Measurements from ENCODE around the gene DUSP15.
"Not testable (repeated sequence)": the region's sequence is repeated elsewhere in the genome, so short reads cannot be mapped to it uniquely, and the experiment has no call there.

The DUSP15 gene

GRCh38 chr20:31833931-31834521, 36.3 kb downstream of the DUSP15 start:
- H3K4me1 ChIP-seq (ENCODE audit: control insufficient read depth in 1 of 2, insufficient read depth in 2 of 2, low read length in 2 of 2): peaks cover 6 to 17% of the 10 kb centered on the region in 2 donors
- no peaks in the 10 kb centered on the region for H3K36me3 ChIP-seq (ENCODE audit: control insufficient read depth in 1 of 2, insufficient read depth in 2 of 2, low read length in 2 of 2)
- H3K27ac ChIP-seq (ENCODE audit: low read length): no peak overlapping the region

GRCh38 chr20:31833130-31833930, 37.0 kb downstream of the DUSP15 start:
- no peak overlapping the region for H3K27ac ChIP-seq (ENCODE audit: low read length)
- no peaks in the 10 kb centered on the region for H3K36me3 ChIP-seq (ENCODE audit: control insufficient read depth in 1 of 2, insufficient read depth in 2 of 2, low read length in 2 of 2)
- no peaks in the 10 kb centered on the region for H3K27me3 ChIP-seq (ENCODE audit: low read depth, low read length)
- H3K4me1 ChIP-seq (ENCODE audit: control insufficient read depth in 1 of 2, insufficient read depth in 2 of 2, low read length in 2 of 2): peaks cover 6 to 17% of the 10 kb centered on the region in 2 donors
- no peaks in the 10 kb centered on the region for H3K9me3 ChIP-seq (ENCODE audit: control insufficient read depth in 1 of 2, low read length in 2 of 2)
- H3K4me3 ChIP-seq (ENCODE audit: low read depth in 1 of 2, low read length in 2 of 2): no peak overlapping the region

More at GRCh38 chr20:31833931-31834521, 36.3 kb downstream of the DUSP15 start:
- H3K4me3 ChIP-seq (ENCODE audit: low read depth in 1 of 2, low read length in 2 of 2): no peak overlapping the region
- no peaks in the 10 kb centered on the region for H3K9me3 ChIP-seq (ENCODE audit: control insufficient read depth in 1 of 2, low read length in 2 of 2)
- H3K27me3 ChIP-seq (ENCODE audit: low read depth, low read length): no peaks in the 10 kb centered on the region

- no peaks in the 10 kb centered on the region for H3K9me3 ChIP-seq (ENCODE audit: control insufficient read depth in 1 of 2, low read length in 2 of 2)
- peaks cover 6 to 12% of the 10 kb centered on the region in 2 donors for H3K4me1 ChIP-seq (ENCODE audit: control insufficient read depth in 1 of 2, insufficient read depth in 2 of 2, low read length in 2 of 2)
- no peaks in the 10 kb centered on the region for H3K27me3 ChIP-seq (ENCODE audit: low read depth, low read length)
- no peaks in the 10 kb centered on the region for H3K36me3 ChIP-seq (ENCODE audit: control insufficient read depth in 1 of 2, insufficient read depth in 2 of 2, low read length in 2 of 2)
- H3K27ac ChIP-seq (ENCODE audit: low read length): no peak overlapping the region
- no peak overlapping the region for H3K4me3 ChIP-seq (ENCODE audit: low read depth in 1 of 2, low read length in 2 of 2)
These were observed 38.5 kb downstream of the DUSP15 start for GRCh38 chr20:31831771-31832306.

- Histone ChIP-seq H3K27me3 (ENCODE audit: low read depth, low read length) (no peaks in the 10 kb centered on the region), H3K36me3 (ENCODE audit: control insufficient read depth in 1 of 2, insufficient read depth in 2 of 2, low read length in 2 of 2) (no peaks in the 10 kb centered on the region)
These were observed 39.1 kb downstream of the DUSP15 start for GRCh38 chr20:31831211-31831610.

GRCh38 chr20:31830406-31830981, 39.8 kb downstream of the DUSP15 start:
- no peak overlapping the region for H3K27ac ChIP-seq (ENCODE audit: low read length)
- H3K36me3 ChIP-seq (ENCODE audit: control insufficient read depth in 1 of 2, insufficient read depth in 2 of 2, low read length in 2 of 2): no peaks in the 10 kb centered on the region
- H3K4me3 ChIP-seq (ENCODE audit: low read depth in 1 of 2, low read length in 2 of 2): no peak overlapping the region
- no peaks in the 10 kb centered on the region for H3K9me3 ChIP-seq (ENCODE audit: control insufficient read depth in 1 of 2, low read length in 2 of 2)
- H3K27me3 ChIP-seq (ENCODE audit: low read depth, low read length): no peaks in the 10 kb centered on the region
- no peaks in the 10 kb centered on the region for H3K4me1 ChIP-seq (ENCODE audit: control insufficient read depth in 1 of 2, insufficient read depth in 2 of 2, low read length in 2 of 2)

More at GRCh38 chr20:31831211-31831610, 39.1 kb downstream of the DUSP15 start:
- H3K4me3 ChIP-seq (ENCODE audit: low read depth in 1 of 2, low read length in 2 of 2): no peak overlapping the region
- H3K27ac ChIP-seq (ENCODE audit: low read length): no peak overlapping the region
- no peaks in the 10 kb centered on the region for H3K9me3 ChIP-seq (ENCODE audit: control insufficient read depth in 1 of 2, low read length in 2 of 2)
- H3K4me1 ChIP-seq (ENCODE audit: control insufficient read depth in 1 of 2, insufficient read depth in 2 of 2, low read length in 2 of 2): peaks cover 1 to 6% of the 10 kb centered on the region in 2 donors

- no peaks in the 10 kb centered on the region for H3K9me3 ChIP-seq (ENCODE audit: control insufficient read depth in 1 of 2, low read length in 2 of 2)
- H3K4me3 ChIP-seq (ENCODE audit: low read depth in 1 of 2, low read length in 2 of 2): no peak overlapping the region
- no peaks in the 10 kb centered on the region for H3K36me3 ChIP-seq (ENCODE audit: control insufficient read depth in 1 of 2, insufficient read depth in 2 of 2, low read length in 2 of 2)
- H3K4me1 ChIP-seq (ENCODE audit: control insufficient read depth in 1 of 2, insufficient read depth in 2 of 2, low read length in 2 of 2): no peaks in the 10 kb centered on the region
- H3K27me3 ChIP-seq (ENCODE audit: low read depth, low read length): no peaks in the 10 kb centered on the region
- H3K27ac ChIP-seq (ENCODE audit: low read length): no peak overlapping the region
These were observed 40.6 kb downstream of the DUSP15 start for GRCh38 chr20:31829731-31830130.

- not testable (repeated sequence) for H3K4me3 ChIP-seq (ENCODE audit: low read depth in 1 of 2, low read length in 2 of 2); H3K27ac ChIP-seq (ENCODE audit: low read length); H3K9me3 ChIP-seq (ENCODE audit: control insufficient read depth in 1 of 2, low read length in 2 of 2); H3K4me1 ChIP-seq (ENCODE audit: control insufficient read depth in 1 of 2, insufficient read depth in 2 of 2, low read length in 2 of 2); H3K36me3 ChIP-seq (ENCODE audit: control insufficient read depth in 1 of 2, insufficient read depth in 2 of 2, low read length in 2 of 2); H3K27me3 ChIP-seq (ENCODE audit: low read depth, low read length)
These were observed 42.3 kb downstream of the DUSP15 start for GRCh38 chr20:31828016-31828415.

GRCh38 chr20:31827059-31827458, 43.3 kb downstream of the DUSP15 start:
- Histone ChIP-seq H3K27me3 (ENCODE audit: low read depth, low read length) (no peaks in the 10 kb centered on the region), H3K4me3 (ENCODE audit: low read depth in 1 of 2, low read length in 2 of 2) (no peak overlapping the region), H3K4me1 (ENCODE audit: control insufficient read depth in 1 of 2, insufficient read depth in 2 of 2, low read length in 2 of 2) (peaks cover 0 to 11% of the 10 kb centered on the region in 2 donors), H3K36me3 (ENCODE audit: control insufficient read depth in 1 of 2, insufficient read depth in 2 of 2, low read length in 2 of 2) (no peaks in the 10 kb centered on the region), H3K9me3 (ENCODE audit: control insufficient read depth in 1 of 2, low read length in 2 of 2) (no peaks in the 10 kb centered on the region), H3K27ac (ENCODE audit: low read length) (no peak overlapping the region)

- Histone ChIP-seq H3K27ac (ENCODE audit: low read length) (no peak overlapping the region), H3K4me3 (ENCODE audit: low read depth in 1 of 2, low read length in 2 of 2) (no peak overlapping the region), H3K4me1 (ENCODE audit: control insufficient read depth in 1 of 2, insufficient read depth in 2 of 2, low read length in 2 of 2) (peaks cover 0 to 11% of the 10 kb centered on the region in 2 donors), H3K27me3 (ENCODE audit: low read depth, low read length) (no peaks in the 10 kb centered on the region), H3K36me3 (ENCODE audit: control insufficient read depth in 1 of 2, insufficient read depth in 2 of 2, low read length in 2 of 2) (no peaks in the 10 kb centered on the region), H3K9me3 (ENCODE audit: control insufficient read depth in 1 of 2, low read length in 2 of 2) (no peaks in the 10 kb centered on the region)
These were observed 44.3 kb downstream of the DUSP15 start for GRCh38 chr20:31826074-31826473.

GRCh38 chr20:31824554-31825313, 45.6 kb downstream of the DUSP15 start:
- no peaks in the 10 kb centered on the region for H3K9me3 ChIP-seq (ENCODE audit: control insufficient read depth in 1 of 2, low read length in 2 of 2)
- no peaks in the 10 kb centered on the region for H3K36me3 ChIP-seq (ENCODE audit: control insufficient read depth in 1 of 2, insufficient read depth in 2 of 2, low read length in 2 of 2)
- no peak overlapping the region for H3K4me3 ChIP-seq (ENCODE audit: low read depth in 1 of 2, low read length in 2 of 2)
- H3K4me1 ChIP-seq (ENCODE audit: control insufficient read depth in 1 of 2, insufficient read depth in 2 of 2, low read length in 2 of 2): peaks cover 0 to 11% of the 10 kb centered on the region in 2 donors
- no peak overlapping the region for H3K27ac ChIP-seq (ENCODE audit: low read length)
- no peaks in the 10 kb centered on the region for H3K27me3 ChIP-seq (ENCODE audit: low read depth, low read length)

GRCh38 chr20:31824125-31824485, 46.2 kb downstream of the DUSP15 start:
- Histone ChIP-seq H3K36me3 (ENCODE audit: control insufficient read depth in 1 of 2, insufficient read depth in 2 of 2, low read length in 2 of 2) (no peaks in the 10 kb centered on the region), H3K9me3 (ENCODE audit: control insufficient read depth in 1 of 2, low read length in 2 of 2) (no peaks in the 10 kb centered on the region), H3K27me3 (ENCODE audit: low read depth, low read length) (no peaks in the 10 kb centered on the region), H3K4me1 (ENCODE audit: control insufficient read depth in 1 of 2, insufficient read depth in 2 of 2, low read length in 2 of 2) (peaks cover 0 to 11% of the 10 kb centered on the region in 2 donors), H3K4me3 (ENCODE audit: low read depth in 1 of 2, low read length in 2 of 2) (no peak overlapping the region), H3K27ac (ENCODE audit: low read length) (no peak overlapping the region)
